Measurements from ENCODE around the gene PUM1. TPM values are rescaled to one million over a fixed set of nuclear protein-coding genes. Genes with fewer than 3 reads are reported as not detected.
"Not testable (repeated sequence)": the region's sequence is repeated elsewhere in the genome, so short reads cannot be mapped to it uniquely, and the experiment has no call there.

The PUM1 gene
- total RNA-seq, 1 donor from 2014 or later, result 188 TPM

- TF ChIP-seq CTCF (IDR thresholded peaks at IDR 0.05; ENCODE audit: partially characterized antibody, unreplicated experiment), result no peak
- H3K4me1 Mint-ChIP-seq (ENCODE audit: low read depth, unreplicated experiment), result peaks cover 17% of the 10 kb centered on the region
Observed at GRCh38 chr1:31043631-31044030, 21.9 kb downstream of the PUM1 start.

GRCh38 chr1:31042656-31043055 is 22.9 kb downstream of the PUM1 start:
- no peak overlapping the region for H3K4me3 Mint-ChIP-seq (ENCODE audit: unreplicated experiment)
- DNase-seq, result no peak
- H3K27ac Mint-ChIP-seq (ENCODE audit: unreplicated experiment), result peak overlapping the region; percentile 16
- no peaks in the 10 kb centered on the region for H3K36me3 Mint-ChIP-seq (ENCODE audit: unreplicated experiment)
- H3K9me3 Mint-ChIP-seq (ENCODE audit: unreplicated experiment), result peaks cover 2% of the 10 kb centered on the region
- TF ChIP-seq CTCF (IDR thresholded peaks at IDR 0.05; ENCODE audit: partially characterized antibody, unreplicated experiment), result no peak
- peaks cover 2% of the 10 kb centered on the region for H3K27me3 Mint-ChIP-seq (ENCODE audit: unreplicated experiment)
- peaks cover 18% of the 10 kb centered on the region for H3K4me1 Mint-ChIP-seq (ENCODE audit: low read depth, unreplicated experiment)

More at GRCh38 chr1:31043631-31044030, 21.9 kb downstream of the PUM1 start:
- H3K27ac Mint-ChIP-seq (ENCODE audit: unreplicated experiment), result no peak overlapping the region
- no peak overlapping the region for H3K4me3 Mint-ChIP-seq (ENCODE audit: unreplicated experiment)
- no peaks in the 10 kb centered on the region for H3K27me3 Mint-ChIP-seq (ENCODE audit: unreplicated experiment)
- H3K9me3 Mint-ChIP-seq (ENCODE audit: unreplicated experiment), result peaks cover 3% of the 10 kb centered on the region
- H3K36me3 Mint-ChIP-seq (ENCODE audit: unreplicated experiment), result no peaks in the 10 kb centered on the region
- no peak for DNase-seq

GRCh38 chr1:31041529-31041928 is 24.0 kb downstream of the PUM1 start:
- DNase-seq, result no peak
- Mint-ChIP-seq H3K27ac (ENCODE audit: unreplicated experiment) (peak overlapping the region; percentile 62), H3K9me3 (ENCODE audit: unreplicated experiment) (peaks cover 2% of the 10 kb centered on the region), H3K27me3 (ENCODE audit: unreplicated experiment) (peaks cover 3% of the 10 kb centered on the region), H3K36me3 (ENCODE audit: unreplicated experiment) (no peaks in the 10 kb centered on the region), H3K4me1 (ENCODE audit: low read depth, unreplicated experiment) (peaks cover 16% of the 10 kb centered on the region), H3K4me3 (ENCODE audit: unreplicated experiment) (no peak overlapping the region)
- no peak for TF ChIP-seq CTCF (IDR thresholded peaks at IDR 0.05; ENCODE audit: partially characterized antibody, unreplicated experiment)

DNA sequence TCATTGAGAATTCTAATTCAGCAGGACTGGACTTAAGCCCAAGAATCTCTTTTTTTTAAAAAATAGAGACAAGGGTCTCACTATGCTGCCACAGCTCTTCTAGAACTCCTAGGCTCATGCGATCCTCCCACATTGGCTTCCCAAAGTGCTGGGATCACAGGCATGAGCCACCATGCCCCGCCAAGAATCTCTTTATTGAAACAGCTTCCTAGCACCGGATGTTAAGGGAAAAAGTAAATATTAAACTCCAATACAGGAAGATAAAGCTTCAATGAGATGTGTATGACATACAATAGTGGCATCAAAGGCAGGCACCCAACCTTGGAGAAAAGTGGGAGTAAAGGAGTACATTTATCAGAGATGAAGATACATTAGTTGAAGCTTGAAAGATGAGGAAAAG is 25.5 kb downstream of the PUM1 start:
- Mint-ChIP-seq H3K27me3 (ENCODE audit: unreplicated experiment) (peaks cover 3% of the 10 kb centered on the region), H3K9me3 (ENCODE audit: unreplicated experiment) (peaks cover 2% of the 10 kb centered on the region), H3K27ac (ENCODE audit: unreplicated experiment) (peak overlapping the region; percentile 54), H3K4me3 (ENCODE audit: unreplicated experiment) (no peak overlapping the region), H3K4me1 (ENCODE audit: low read depth, unreplicated experiment) (peaks cover 16% of the 10 kb centered on the region), H3K36me3 (ENCODE audit: unreplicated experiment) (no peaks in the 10 kb centered on the region)
- TF ChIP-seq CTCF (IDR thresholded peaks at IDR 0.05; ENCODE audit: partially characterized antibody, unreplicated experiment), result no peak
- DNase-seq, result no peak

DNA sequence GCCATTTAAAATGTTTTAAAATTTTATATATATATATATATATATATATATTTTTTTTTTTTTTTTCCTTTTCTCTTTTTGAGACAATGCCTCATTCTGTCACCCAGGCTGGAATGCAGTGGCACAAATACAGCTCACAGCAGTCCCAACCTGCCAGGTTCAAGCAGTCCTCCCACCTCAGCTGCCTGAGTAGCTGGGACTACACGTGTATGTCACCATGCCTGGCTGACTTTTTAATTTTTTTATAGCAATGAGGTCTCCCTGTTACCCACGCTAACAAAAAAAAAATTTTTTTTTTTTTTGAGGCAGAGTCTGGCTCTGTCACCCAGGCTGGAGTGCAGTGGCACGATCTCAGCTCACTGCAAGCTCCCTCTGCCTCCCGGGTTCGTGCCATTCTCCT is 26.6 kb downstream of the PUM1 start:
- not testable (repeated sequence) for H3K27ac Mint-ChIP-seq (ENCODE audit: unreplicated experiment); H3K36me3 Mint-ChIP-seq (ENCODE audit: unreplicated experiment); H3K9me3 Mint-ChIP-seq (ENCODE audit: unreplicated experiment); DNase-seq; H3K4me3 Mint-ChIP-seq (ENCODE audit: unreplicated experiment); H3K27me3 Mint-ChIP-seq (ENCODE audit: unreplicated experiment)
- H3K4me1 Mint-ChIP-seq (ENCODE audit: low read depth, unreplicated experiment), result peaks cover 18% of the 10 kb centered on the region

- Mint-ChIP-seq H3K4me3 (ENCODE audit: unreplicated experiment) (no peak overlapping the region), H3K4me1 (ENCODE audit: low read depth, unreplicated experiment) (peaks cover 18% of the 10 kb centered on the region), H3K9me3 (ENCODE audit: unreplicated experiment) (peaks cover 3% of the 10 kb centered on the region), H3K27me3 (ENCODE audit: unreplicated experiment) (peaks cover 3% of the 10 kb centered on the region), H3K27ac (ENCODE audit: unreplicated experiment) (peak overlapping the region; percentile 36), H3K36me3 (ENCODE audit: unreplicated experiment) (no peaks in the 10 kb centered on the region)
- DNase-seq, result no peak
- no peak for TF ChIP-seq CTCF (IDR thresholded peaks at IDR 0.05; ENCODE audit: partially characterized antibody, unreplicated experiment)
Observed at GRCh38 chr1:31038360-31038759, 27.2 kb downstream of the PUM1 start.
